ENCODE measurements around the gene PCSK6.

The PCSK6 gene

GRCh38 chr15:101348643-101349042, 140.9 kb downstream of the PCSK6 start (continued):
- TF ChIP-seq BACH2 (CRISPR knock-in tag; IDR thresholded peaks at IDR 0.05; ENCODE audit: borderline replicate concordance) (no peak), CREB5 (CRISPR knock-in tag; IDR thresholded peaks at IDR 0.05; ENCODE audit: low read depth) (no peak), RARB (CRISPR knock-in tag; IDR thresholded peaks at IDR 0.05) (no peak), ESRRG (CRISPR knock-in tag; IDR thresholded peaks at IDR 0.05) (no peak), GLIS3 (CRISPR knock-in tag; IDR thresholded peaks at IDR 0.05) (no peak), CSDC2 (CRISPR knock-in tag; IDR thresholded peaks at IDR 0.05) (no peak)

- no peak for ATAC-seq
- TF ChIP-seq ZC3H10 (CRISPR knock-in tag; IDR thresholded peaks at IDR 0.05) = no peak
Measured at GRCh38 chr15:101348015-101348414, 141.5 kb downstream of the PCSK6 start.

- ATAC-seq = no peak
- no peak for TF ChIP-seq ZNF565 (CRISPR knock-in tag; conservative IDR thresholded peaks at IDR 0.05; ENCODE audit: low read depth)
Measured at GRCh38 chr15:101347454-101347853, 142.1 kb downstream of the PCSK6 start.

- no peak for ATAC-seq
- no peak for TF ChIP-seq ZC3H10 (CRISPR knock-in tag; IDR thresholded peaks at IDR 0.05)
- TF ChIP-seq CSDC2 (CRISPR knock-in tag; IDR thresholded peaks at IDR 0.05) = no peak
- no peak for TF ChIP-seq ZFP3 (CRISPR knock-in tag; IDR thresholded peaks at IDR 0.05)
- TF ChIP-seq PATZ1 (CRISPR knock-in tag; IDR thresholded peaks at IDR 0.05; ENCODE audit: borderline replicate concordance) = no peak
- no peak for TF ChIP-seq TSHZ2 (CRISPR knock-in tag; IDR thresholded peaks at IDR 0.05)
- TF ChIP-seq ZFP30 (CRISPR knock-in tag; IDR thresholded peaks at IDR 0.05) = no peak
- no peak for TF ChIP-seq TCF4 (CRISPR knock-in tag; IDR thresholded peaks at IDR 0.05; ENCODE audit: borderline replicate concordance)
- TF ChIP-seq BACH2 (CRISPR knock-in tag; IDR thresholded peaks at IDR 0.05; ENCODE audit: borderline replicate concordance) = no peak
- no peak for TF ChIP-seq ZNF70 (CRISPR knock-in tag; IDR thresholded peaks at IDR 0.05)
- TF ChIP-seq SNAI2 (CRISPR knock-in tag; IDR thresholded peaks at IDR 0.05) = no peak
- no peak for TF ChIP-seq ZNF8 (CRISPR knock-in tag; IDR thresholded peaks at IDR 0.05)
- TF ChIP-seq ESRRG (CRISPR knock-in tag; IDR thresholded peaks at IDR 0.05) = no peak
- TF ChIP-seq GLIS3 (CRISPR knock-in tag; IDR thresholded peaks at IDR 0.05) = no peak
- TF ChIP-seq CSRNP3 (CRISPR knock-in tag; IDR thresholded peaks at IDR 0.05) = no peak
- TF ChIP-seq ARNTL (CRISPR knock-in tag; IDR thresholded peaks at IDR 0.05; ENCODE audit: borderline replicate concordance, low read depth) = no peak
Measured at GRCh38 chr15:101346928-101347327, 142.6 kb downstream of the PCSK6 start.

- ATAC-seq = no peak
- no peak for TF ChIP-seq BACH2 (CRISPR knock-in tag; IDR thresholded peaks at IDR 0.05; ENCODE audit: borderline replicate concordance)
- no peak for TF ChIP-seq OSR1 (CRISPR knock-in tag; IDR thresholded peaks at IDR 0.05)
- TF ChIP-seq ZC3H10 (CRISPR knock-in tag; IDR thresholded peaks at IDR 0.05) = no peak
- no peak for TF ChIP-seq CSDC2 (CRISPR knock-in tag; IDR thresholded peaks at IDR 0.05)
- TF ChIP-seq RARB (CRISPR knock-in tag; IDR thresholded peaks at IDR 0.05) = no peak
- no peak for TF ChIP-seq ISL1 (CRISPR knock-in tag; IDR thresholded peaks at IDR 0.05)
- no peak for TF ChIP-seq CSRNP3 (CRISPR knock-in tag; IDR thresholded peaks at IDR 0.05)
- no peak for TF ChIP-seq PPARA (CRISPR knock-in tag; IDR thresholded peaks at IDR 0.05; ENCODE audit: borderline replicate concordance)
- TF ChIP-seq ZFP3 (CRISPR knock-in tag; IDR thresholded peaks at IDR 0.05) = no peak
- TF ChIP-seq SNAI2 (CRISPR knock-in tag; IDR thresholded peaks at IDR 0.05) = no peak
- TF ChIP-seq ZNF565 (CRISPR knock-in tag; conservative IDR thresholded peaks at IDR 0.05; ENCODE audit: low read depth) = no peak
- no peak for TF ChIP-seq ZFP30 (CRISPR knock-in tag; IDR thresholded peaks at IDR 0.05)
- TF ChIP-seq POU6F1 (CRISPR knock-in tag; IDR thresholded peaks at IDR 0.05; ENCODE audit: borderline replicate concordance, low read depth) = no peak
Measured at GRCh38 chr15:101342056-101342455, 147.5 kb downstream of the PCSK6 start.

Measured in SK-N-SH treated with all-trans-retinoic acid at 6 μM for 48 hours (cell line).